PC-9 (cell line): ENCODE data around the gene TRAM2.

Source experiments
- CTCF ChIP-seq: fragments of 200-600 bp; sonication (generic); conservative IDR thresholded peaks from 2 replicates; pipeline ENCODE4 v1.6.1; 2017; ENCODE audit warnings: mixed run types, antibody characterized with exemption, mild to moderate bottlenecking, moderate library complexity
- EZH2 ChIP-seq: fragments of 200-600 bp; sonication (generic); IDR thresholded peaks from 2 replicates; pipeline ENCODE4 v1.8.0; 2017; ENCODE audit warnings: antibody characterized with exemption, low read depth

GRCh38 chr6:52511163-52511562 lies 65.7 kb downstream of the TRAM2 start:
- TF ChIP-seq CTCF: no peak
- TF ChIP-seq EZH2: no peak
